Fibroblast of the aortic adventitia (primary cell): ENCODE data around the gene ZBTB46. TPM values are rescaled to one million over a fixed set of nuclear protein-coding genes. Genes with fewer than 3 reads are reported as not detected.

Experiments used
- DNase-seq: peaks from one replicate; pipeline ENCODE4 v3.0.0-alpha.2; 2010; ENCODE audit warnings: low read depth
- H3K4me3 ChIP-seq: 2 replicates; pipeline ENCODE4 v1.5.1; 2011; ENCODE audit warnings: low read depth, mild to moderate bottlenecking, control low read depth, low read length, moderate library complexity
- CTCF ChIP-seq: IDR thresholded peaks from 2 replicates; pipeline ENCODE4 v1.5.1; 2011; ENCODE audit warnings: mild to moderate bottlenecking, low read length, control low read depth, inconsistent platforms; ENCODE audit not compliant: insufficient read depth
- total RNA-seq: library from RNA; depleted of rRNA; stranded (reverse); fragments of >200 nt; gene quantifications from 2 replicates; pipeline ENCODE4 v1.2.3, GENCODE V29; 2012; ENCODE audit warnings: low replicate concordance

ZBTB46 gene
- total RNA-seq, 1 donor, result 1.1 TPM

- DNase-seq, result no peak
These were observed 5.6 kb upstream of the ZBTB46 start for GRCh38 chr20:63836458-63837344.

GRCh38 chr20:63835021-63835858 lies 4.2 kb upstream of the ZBTB46 start:
- no peak overlapping the region for H3K4me3 ChIP-seq
- no peak for TF ChIP-seq CTCF
- DNase-seq, result peak; percentile 98

More at GRCh38 chr20:63836458-63837344, 5.6 kb upstream of the ZBTB46 start:
- TF ChIP-seq CTCF, result no peak
- no peak overlapping the region for H3K4me3 ChIP-seq

GRCh38 chr20:63834491-63834880 lies 3.4 kb upstream of the ZBTB46 start:
- H3K4me3 ChIP-seq, result no peak overlapping the region
- DNase-seq, result no peak
- no peak for TF ChIP-seq CTCF

GRCh38 chr20:63833776-63834490 lies 2.9 kb upstream of the ZBTB46 start:
- DNase-seq, result peak; percentile 72
- no peak for TF ChIP-seq CTCF
- H3K4me3 ChIP-seq, result no peak overlapping the region

GRCh38 chr20:63831993-63832686 lies 1.1 kb upstream of the ZBTB46 start:
- H3K4me3 ChIP-seq, result no peak overlapping the region
- TF ChIP-seq CTCF, result no peak

GRCh38 chr20:63831646-63831992 lies 555 bp upstream of the ZBTB46 start:
- H3K4me3 ChIP-seq, result peak overlapping the region; percentile 59
- DNase-seq, result no peak
- TF ChIP-seq CTCF, result no peak

More at GRCh38 chr20:63831993-63832686, 1.1 kb upstream of the ZBTB46 start:
- no peak for DNase-seq
